GM12892 (cell line): ENCODE results near the gene RDM1.

Experiments
- POLR2A ChIP-seq: IDR thresholded peaks from 2 replicates; pipeline ENCODE4 v1.6.1; 2011; ENCODE audit warnings: low read depth, low read length, control low read depth
- POLR2AphosphoS5 ChIP-seq: IDR thresholded peaks from 2 replicates; pipeline ENCODE4 v1.6.1; 2011; ENCODE audit warnings: low read depth, low read length, control low read depth

DNA sequence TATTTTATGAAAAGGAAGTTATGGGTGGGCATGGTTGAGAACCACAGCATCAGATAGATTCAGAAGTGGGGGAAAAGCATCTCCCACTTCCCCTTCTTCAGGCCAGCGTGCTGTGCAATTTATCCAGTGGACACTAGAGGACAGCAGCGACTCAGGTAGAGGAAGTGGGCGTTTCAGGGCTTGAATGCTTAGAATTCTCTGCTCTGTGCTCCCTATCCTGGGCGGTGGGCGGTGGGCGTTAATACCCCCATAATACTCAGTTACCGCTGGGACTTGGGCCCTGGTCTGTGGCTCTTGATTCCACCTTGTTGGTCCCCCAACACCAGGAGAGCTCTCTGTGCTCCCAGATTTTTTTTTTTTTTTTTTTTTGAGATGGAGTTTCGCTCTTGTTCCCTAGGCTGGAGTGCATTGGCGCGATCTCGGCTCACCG is 16.6 kb upstream of the RDM1 start:
- TF ChIP-seq POLR2A (no peak), POLR2AphosphoS5 (no peak)
